ENCODE measurements around the gene C2CD3. TPM values are rescaled to one million over a fixed set of nuclear protein-coding genes. Genes with fewer than 3 reads are reported as not detected.

C2CD3 gene
- total and polyA plus RNA-seq, 9 of the 15 experiments (the other 6 are each of a cell fraction or from before 2014, with no cell fraction given) = 4.4 to 20.2 (median 15.4) TPM

- TF ChIP-seq ELK1 (CRISPR knock-in tag; IDR thresholded peaks at IDR 0.05) (no peak), POLR2H (tag; IDR thresholded peaks at IDR 0.05; ENCODE audit: low read depth) (no peak), MYC (IDR thresholded peaks at IDR 0.05; ENCODE audit: low read depth, low read length) (peak; percentile 16; the same call in 1 of the 2 replicates), MYC (CRISPR knock-in tag; IDR thresholded peaks at IDR 0.05; ENCODE audit: borderline replicate concordance, low read depth) (no peak; the same call in 1 of the 2 replicates), ZNF79 (CRISPR knock-in tag; IDR thresholded peaks at IDR 0.05; ENCODE audit: low read depth) (no peak), ZSCAN29 (IDR thresholded peaks at IDR 0.05) (no peak), HNRNPK (IDR thresholded peaks at IDR 0.05; ENCODE audit: low read depth, low read length, poor library complexity, severe bottlenecking) (no peak), KAT8 (IDR thresholded peaks at IDR 0.05; ENCODE audit: low read depth) (no peak), ZNF239 (CRISPR knock-in tag; IDR thresholded peaks at IDR 0.05) (no peak), ZNF23 (CRISPR knock-in tag; IDR thresholded peaks at IDR 0.05) (no peak), ZNF561 (CRISPR knock-in tag; conservative IDR thresholded peaks at IDR 0.05) (no peak), ZNF507 (tag; conservative IDR thresholded peaks at IDR 0.05) (no peak), ELF4 (CRISPR knock-in tag; IDR thresholded peaks at IDR 0.05) (no peak), EP300 (IDR thresholded peaks at IDR 0.05; ENCODE audit: low read length) (no peak), MCM3 (IDR thresholded peaks at IDR 0.05) (no peak), PPARD (CRISPR knock-in tag; IDR thresholded peaks at IDR 0.05) (no peak), ATF7 (IDR thresholded peaks at IDR 0.05) (no peak), KAT2B (IDR thresholded peaks at IDR 0.05; ENCODE audit: low read depth, low read length) (no peak), TCFL5 (CRISPR knock-in tag; conservative IDR thresholded peaks at IDR 0.05) (no peak), DPF2 (IDR thresholded peaks at IDR 0.05) (peak; percentile 39; the same call in 1 of the 2 replicates), PHF20 (IDR thresholded peaks at IDR 0.05; ENCODE audit: partially characterized antibody) (no peak), ZC3H4 (CRISPR knock-in tag; IDR thresholded peaks at IDR 0.05; ENCODE audit: borderline replicate concordance) (no peak), GTF2B (IDR thresholded peaks at IDR 0.05; ENCODE audit: extremely low read depth, insufficient read length) (no peak), MED1 (CRISPR knock-in tag; IDR thresholded peaks at IDR 0.05; ENCODE audit: borderline replicate concordance) (no peak), PHF21A (IDR thresholded peaks at IDR 0.05; ENCODE audit: borderline replicate concordance, low read depth) (no peak)
- TF ChIP-seq, protein P1, sequence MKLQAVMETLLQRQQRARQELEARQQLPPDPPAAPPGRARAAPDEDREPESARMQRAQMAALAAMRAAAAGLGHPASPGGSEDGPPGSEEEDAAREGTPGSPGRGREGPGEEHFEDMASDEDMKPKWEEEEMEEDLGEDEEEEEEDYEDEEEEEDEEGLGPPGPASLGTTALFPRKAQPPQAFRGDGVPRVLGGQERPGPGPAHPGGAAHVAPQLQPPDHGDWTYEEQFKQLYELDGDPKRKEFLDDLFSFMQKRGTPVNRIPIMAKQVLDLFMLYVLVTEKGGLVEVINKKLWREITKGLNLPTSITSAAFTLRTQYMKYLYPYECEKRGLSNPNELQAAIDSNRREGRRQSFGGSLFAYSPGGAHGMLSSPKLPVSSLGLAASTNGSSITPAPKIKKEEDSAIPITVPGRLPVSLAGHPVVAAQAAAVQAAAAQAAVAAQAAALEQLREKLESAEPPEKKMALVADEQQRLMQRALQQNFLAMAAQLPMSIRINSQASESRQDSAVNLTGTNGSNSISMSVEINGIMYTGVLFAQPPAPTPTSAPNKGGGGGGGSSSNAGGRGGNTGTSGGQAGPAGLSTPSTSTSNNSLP (IDR thresholded peaks at IDR 0.05; ENCODE audit: borderline replicate concordance, low read depth, low read length) = no peak
- TF ChIP-seq, protein P2, sequence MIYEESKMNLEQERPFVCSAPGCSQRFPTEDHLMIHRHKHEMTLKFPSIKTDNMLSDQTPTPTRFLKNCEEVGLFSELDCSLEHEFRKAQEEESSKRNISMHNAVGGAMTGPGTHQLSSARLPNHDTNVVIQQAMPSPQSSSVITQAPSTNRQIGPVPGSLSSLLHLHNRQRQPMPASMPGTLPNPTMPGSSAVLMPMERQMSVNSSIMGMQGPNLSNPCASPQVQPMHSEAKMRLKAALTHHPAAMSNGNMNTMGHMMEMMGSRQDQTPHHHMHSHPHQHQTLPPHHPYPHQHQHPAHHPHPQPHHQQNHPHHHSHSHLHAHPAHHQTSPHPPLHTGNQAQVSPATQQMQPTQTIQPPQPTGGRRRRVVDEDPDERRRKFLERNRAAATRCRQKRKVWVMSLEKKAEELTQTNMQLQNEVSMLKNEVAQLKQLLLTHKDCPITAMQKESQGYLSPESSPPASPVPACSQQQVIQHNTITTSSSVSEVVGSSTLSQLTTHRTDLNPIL (CRISPR knock-in tag; IDR thresholded peaks at IDR 0.05) = no peak
These were observed 186.9 kb downstream of the C2CD3 start (continued) for GRCh38 chr11:73983741-73984538.
